Measurements from ENCODE around the gene RIC1.

DNA sequence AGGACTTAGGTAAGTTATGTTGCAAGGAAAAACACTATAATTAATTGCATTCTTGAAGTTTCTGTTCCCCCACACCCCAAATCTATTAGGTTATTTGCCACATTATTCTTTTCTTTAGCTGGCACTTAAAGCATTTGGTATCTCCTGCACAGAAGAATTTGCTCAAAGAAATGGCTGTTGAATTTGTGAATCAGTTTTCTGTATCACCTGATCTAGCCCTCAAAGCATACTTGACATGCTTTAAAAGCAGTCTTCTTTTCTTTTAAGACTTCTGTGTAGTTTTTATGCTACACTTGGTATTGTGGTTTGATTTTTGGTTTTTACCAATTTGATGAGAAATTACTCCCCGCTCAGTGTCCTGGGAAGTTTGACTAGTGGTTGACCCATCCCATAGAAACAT lies 69.1 kb downstream of the RIC1 start:
- TF ChIP-seq, protein P1, sequence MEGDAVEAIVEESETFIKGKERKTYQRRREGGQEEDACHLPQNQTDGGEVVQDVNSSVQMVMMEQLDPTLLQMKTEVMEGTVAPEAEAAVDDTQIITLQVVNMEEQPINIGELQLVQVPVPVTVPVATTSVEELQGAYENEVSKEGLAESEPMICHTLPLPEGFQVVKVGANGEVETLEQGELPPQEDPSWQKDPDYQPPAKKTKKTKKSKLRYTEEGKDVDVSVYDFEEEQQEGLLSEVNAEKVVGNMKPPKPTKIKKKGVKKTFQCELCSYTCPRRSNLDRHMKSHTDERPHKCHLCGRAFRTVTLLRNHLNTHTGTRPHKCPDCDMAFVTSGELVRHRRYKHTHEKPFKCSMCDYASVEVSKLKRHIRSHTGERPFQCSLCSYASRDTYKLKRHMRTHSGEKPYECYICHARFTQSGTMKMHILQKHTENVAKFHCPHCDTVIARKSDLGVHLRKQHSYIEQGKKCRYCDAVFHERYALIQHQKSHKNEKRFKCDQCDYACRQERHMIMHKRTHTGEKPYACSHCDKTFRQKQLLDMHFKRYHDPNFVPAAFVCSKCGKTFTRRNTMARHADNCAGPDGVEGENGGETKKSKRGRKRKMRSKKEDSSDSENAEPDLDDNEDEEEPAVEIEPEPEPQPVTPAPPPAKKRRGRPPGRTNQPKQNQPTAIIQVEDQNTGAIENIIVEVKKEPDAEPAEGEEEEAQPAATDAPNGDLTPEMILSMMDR (conservative IDR thresholded peaks at IDR 0.05; ENCODE audit: low read depth, low read length), result no peak
- TF ChIP-seq CEBPB (IDR thresholded peaks at IDR 0.05; ENCODE audit: low read depth, low read length), result no peak
- TF ChIP-seq RAD21 (IDR thresholded peaks at IDR 0.05; ENCODE audit: low read length), result no peak
- TF ChIP-seq, protein P2, sequence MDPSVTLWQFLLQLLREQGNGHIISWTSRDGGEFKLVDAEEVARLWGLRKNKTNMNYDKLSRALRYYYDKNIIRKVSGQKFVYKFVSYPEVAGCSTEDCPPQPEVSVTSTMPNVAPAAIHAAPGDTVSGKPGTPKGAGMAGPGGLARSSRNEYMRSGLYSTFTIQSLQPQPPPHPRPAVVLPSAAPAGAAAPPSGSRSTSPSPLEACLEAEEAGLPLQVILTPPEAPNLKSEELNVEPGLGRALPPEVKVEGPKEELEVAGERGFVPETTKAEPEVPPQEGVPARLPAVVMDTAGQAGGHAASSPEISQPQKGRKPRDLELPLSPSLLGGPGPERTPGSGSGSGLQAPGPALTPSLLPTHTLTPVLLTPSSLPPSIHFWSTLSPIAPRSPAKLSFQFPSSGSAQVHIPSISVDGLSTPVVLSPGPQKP (IDR thresholded peaks at IDR 0.05; ENCODE audit: borderline replicate concordance, low read depth, low read length), result no peak
- TF ChIP-seq, protein P3, sequence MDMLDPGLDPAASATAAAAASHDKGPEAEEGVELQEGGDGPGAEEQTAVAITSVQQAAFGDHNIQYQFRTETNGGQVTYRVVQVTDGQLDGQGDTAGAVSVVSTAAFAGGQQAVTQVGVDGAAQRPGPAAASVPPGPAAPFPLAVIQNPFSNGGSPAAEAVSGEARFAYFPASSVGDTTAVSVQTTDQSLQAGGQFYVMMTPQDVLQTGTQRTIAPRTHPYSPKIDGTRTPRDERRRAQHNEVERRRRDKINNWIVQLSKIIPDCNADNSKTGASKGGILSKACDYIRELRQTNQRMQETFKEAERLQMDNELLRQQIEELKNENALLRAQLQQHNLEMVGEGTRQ (IDR thresholded peaks at IDR 0.05; ENCODE audit: low read depth, low read length), result no peak
- TF ChIP-seq POLR2A (IDR thresholded peaks at IDR 0.05; ENCODE audit: low read depth, low read length), result no peak
- TF ChIP-seq MXI1 (IDR thresholded peaks at IDR 0.05; ENCODE audit: borderline replicate concordance, low read depth, low read length), result no peak
- no peak for TF ChIP-seq MAZ (IDR thresholded peaks at IDR 0.05; ENCODE audit: borderline replicate concordance, low read depth, low read length)
